A673 (cell line): ENCODE results near the gene ADA.

Source experiments
- CTCF ChIP-seq: fragments of 300-800, 200-600 bp; sonication (generic); conservative IDR thresholded peaks from 2 replicates; pipeline ENCODE4 v1.5.1; 2017; ENCODE audit warnings: low read depth, mild to moderate bottlenecking, antibody characterized with exemption, low read length, moderate library complexity, mixed read lengths
- EZH2 ChIP-seq: fragments of 200-600 bp; sonication (generic); IDR thresholded peaks from 2 replicates; pipeline ENCODE4 v1.6.1; 2017; ENCODE audit warnings: borderline replicate concordance, low read depth, mild to moderate bottlenecking, mixed read lengths, antibody characterized with exemption, low read length; ENCODE audit not compliant: poor library complexity, severe bottlenecking

- TF ChIP-seq CTCF (no peak), EZH2 (no peak)
Measured at GRCh38 chr20:44646023-44646640, 5.4 kb downstream of the ADA start.
